Mesendoderm (in vitro differentiated cells): Measurements from ENCODE around the gene AP3D1.
"Not testable (repeated sequence)": the region's sequence is repeated elsewhere in the genome, so short reads cannot be mapped to it uniquely, and the experiment has no call there.

Source experiments
- DNase-seq: peaks from one replicate; pipeline ENCODE4 v3.0.0; 2013
- H2AK5ac ChIP-seq: 2 replicates; pipeline ENCODE4 v1.6.1; 2013; ENCODE audit warnings: low read length, inconsistent platforms
- H2BK120ac ChIP-seq: 2 replicates; pipeline ENCODE4 v1.6.1; 2013; ENCODE audit warnings: low read depth, mild to moderate bottlenecking, low read length, moderate library complexity, mixed read lengths
- H2BK15ac ChIP-seq: replicated peaks from 2 replicates; pipeline ENCODE4 v1.6.1; 2013; ENCODE audit warnings: low read depth, mild to moderate bottlenecking, moderate library complexity
- H2BK5ac ChIP-seq: 2 replicates; pipeline ENCODE4 v1.6.1; 2013; ENCODE audit warnings: low read length, inconsistent platforms
- H3K18ac ChIP-seq: 2 replicates; pipeline ENCODE4 v1.6.1; 2013; ENCODE audit warnings: mild to moderate bottlenecking, low read length, mixed read lengths
- H3K23ac ChIP-seq: one replicate; pipeline ENCODE4 v1.6.1; 2013; ENCODE audit warnings: low read length
- H3K27ac ChIP-seq: 2 replicates; pipeline ENCODE4 v1.5.1; 2013; ENCODE audit warnings: low read depth, mild to moderate bottlenecking, inconsistent platforms, low read length, moderate library complexity
- H3K27me3 ChIP-seq: 2 replicates; pipeline ENCODE4 v1.6.1; 2013; ENCODE audit warnings: low read length, control low read depth, mild to moderate bottlenecking, inconsistent platforms; ENCODE audit not compliant: insufficient read depth, poor library complexity
- H3K36me3 ChIP-seq: 2 replicates; pipeline ENCODE4 v1.6.1; 2013; ENCODE audit warnings: low read length, inconsistent platforms; ENCODE audit not compliant: control insufficient read depth, insufficient read depth
- H3K4ac ChIP-seq: one replicate; pipeline ENCODE4 v1.6.1; 2013; ENCODE audit warnings: low read depth, mild to moderate bottlenecking, low read length, moderate library complexity
- H3K4me1 ChIP-seq: 2 replicates; pipeline ENCODE4 v1.6.1; 2013; ENCODE audit warnings: low read depth, low read length, inconsistent platforms; ENCODE audit not compliant: control insufficient read depth
- H3K4me2 ChIP-seq: 2 replicates; pipeline ENCODE4 v1.6.1; 2013; ENCODE audit warnings: low read length
- H3K4me3 ChIP-seq: 2 replicates; pipeline ENCODE4 v1.5.1; 2013; ENCODE audit warnings: mild to moderate bottlenecking, low read length
- H3K56ac ChIP-seq: one replicate; pipeline ENCODE4 v1.6.1; 2013; ENCODE audit warnings: low read length
- H3K79me1 ChIP-seq: 2 replicates; pipeline ENCODE4 v1.6.1; 2013; ENCODE audit warnings: low read length, inconsistent platforms
- H3K79me2 ChIP-seq: 2 replicates; pipeline ENCODE4 v1.6.1; 2013; ENCODE audit warnings: mild to moderate bottlenecking, low read length; ENCODE audit not compliant: control insufficient read depth, insufficient read depth
- H3K9ac ChIP-seq: 2 replicates; pipeline ENCODE4 v1.6.1; 2013; ENCODE audit warnings: low read length, inconsistent platforms
- H4K5ac ChIP-seq: one replicate; pipeline ENCODE4 v1.6.1; 2013; ENCODE audit warnings: low read length
- H4K8ac ChIP-seq: one replicate; pipeline ENCODE4 v1.6.1; 2013; ENCODE audit warnings: low read depth, mild to moderate bottlenecking, control low read depth, low read length, moderate library complexity
- WGBS: extraction: QIAGEN DNeasy Blood & Tissue Kit; methylation state at CpG from one replicate; pipeline ENCODE4 v1.1.7; 2013; ENCODE audit warnings: low lambda C conversion rate, missing lambda C conversion rate; ENCODE audit not compliant: insufficient coverage; ENCODE audit errors: extremely low coverage; 5-methylcytosine and 5-hydroxymethylcytosine counted together

Gene AP3D1

GRCh38 chr19:2129892-2130770, 21.2 kb downstream of the AP3D1 start:
- Histone ChIP-seq H3K4me2 (no peak overlapping the region), H2BK15ac (no peak overlapping the region), H3K18ac (no peak overlapping the region), H3K79me1 (peaks cover 12% of the 10 kb centered on the region), H3K36me3 (peaks cover 19% of the 10 kb centered on the region), H4K5ac (no peak overlapping the region), H3K27ac (no peak overlapping the region), H2BK5ac (no peak overlapping the region), H3K4ac (no peak overlapping the region), H2AK5ac (no peak overlapping the region), H3K4me1 (no peaks in the 10 kb centered on the region), H3K23ac (no peak overlapping the region), H3K27me3 (no peaks in the 10 kb centered on the region), H3K4me3 (no peak overlapping the region), H2BK120ac (no peak overlapping the region), H3K56ac (no peak overlapping the region), H3K9ac (no peak overlapping the region), H4K8ac (no peak overlapping the region), H3K79me2 (peaks cover 4% of the 10 kb centered on the region)
- no peak for DNase-seq
- WGBS = no CpG with 5 or more reads among the region's 28 CpGs

GRCh38 chr19:2129486-2129885, 21.9 kb downstream of the AP3D1 start:
- Histone ChIP-seq H3K36me3 (peaks cover 19% of the 10 kb centered on the region), H4K8ac (no peak overlapping the region), H3K27me3 (no peaks in the 10 kb centered on the region), H2AK5ac (no peak overlapping the region), H2BK120ac (no peak overlapping the region), H3K18ac (no peak overlapping the region), H3K56ac (no peak overlapping the region), H2BK15ac (no peak overlapping the region), H3K79me1 (peaks cover 12% of the 10 kb centered on the region), H3K23ac (no peak overlapping the region), H3K27ac (no peak overlapping the region), H3K4me3 (no peak overlapping the region), H3K9ac (no peak overlapping the region), H3K4me1 (no peaks in the 10 kb centered on the region), H4K5ac (no peak overlapping the region), H3K4me2 (no peak overlapping the region), H3K4ac (no peak overlapping the region), H2BK5ac (no peak overlapping the region), H3K79me2 (peaks cover 4% of the 10 kb centered on the region)
- no peak for DNase-seq
- no CpG with 5 or more reads among the region's 11 CpGs for WGBS

- no peak overlapping the region for H3K23ac ChIP-seq
- no peak overlapping the region for H3K56ac ChIP-seq
- no peak overlapping the region for H3K18ac ChIP-seq
- H2BK5ac ChIP-seq = no peak overlapping the region
- H3K79me1 ChIP-seq = peaks cover 12% of the 10 kb centered on the region
- no peak overlapping the region for H2BK15ac ChIP-seq
- H3K4ac ChIP-seq = no peak overlapping the region
- no peak for DNase-seq
- H3K4me1 ChIP-seq = no peaks in the 10 kb centered on the region
- H3K27me3 ChIP-seq = no peaks in the 10 kb centered on the region
- H3K9ac ChIP-seq = no peak overlapping the region
- no peak overlapping the region for H2AK5ac ChIP-seq
- H3K4me3 ChIP-seq = no peak overlapping the region
- H2BK120ac ChIP-seq = no peak overlapping the region
- no peak overlapping the region for H4K5ac ChIP-seq
- no peak overlapping the region for H3K4me2 ChIP-seq
- no peak overlapping the region for H4K8ac ChIP-seq
- H3K79me2 ChIP-seq = peaks cover 4% of the 10 kb centered on the region
- H3K36me3 ChIP-seq = peaks cover 19% of the 10 kb centered on the region
- H3K27ac ChIP-seq = no peak overlapping the region
- no CpG with 5 or more reads among the region's 21 CpGs for WGBS
Measured at GRCh38 chr19:2129022-2129421, 22.3 kb downstream of the AP3D1 start.

DNA sequence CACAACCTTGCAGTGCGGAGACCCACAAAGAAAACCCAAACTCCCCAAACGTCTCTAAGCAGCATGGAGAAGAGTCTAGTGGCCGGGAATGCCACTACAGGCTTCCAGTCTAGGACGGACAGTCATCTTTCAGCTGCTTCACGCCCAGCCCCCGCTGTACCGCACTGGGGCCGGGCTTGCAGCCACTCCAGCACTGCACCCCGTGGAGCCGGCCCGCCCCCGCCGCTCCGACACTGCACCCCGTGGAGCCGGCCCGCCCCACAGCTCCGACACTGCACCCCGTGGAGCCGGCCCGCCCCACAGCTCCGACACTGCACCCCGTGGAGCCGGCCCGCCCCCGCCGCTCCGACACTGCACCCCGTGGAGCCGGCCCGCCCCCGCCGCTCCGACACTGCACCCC, 23.1 kb downstream of the AP3D1 start:
- Histone ChIP-seq H3K79me1 (peaks cover 12% of the 10 kb centered on the region), H3K36me3 (peaks cover 19% of the 10 kb centered on the region)
- H3K27ac ChIP-seq, H3K56ac ChIP-seq, H3K4ac ChIP-seq, H2BK15ac ChIP-seq, H2AK5ac ChIP-seq, H3K4me2 ChIP-seq, H3K4me3 ChIP-seq, H4K8ac ChIP-seq, H3K79me2 ChIP-seq, H3K18ac ChIP-seq, H3K9ac ChIP-seq, H3K27me3 ChIP-seq, DNase-seq, H2BK5ac ChIP-seq, H4K5ac ChIP-seq, H2BK120ac ChIP-seq, H3K23ac ChIP-seq, H3K4me1 ChIP-seq: not testable (repeated sequence)
- no CpG with 5 or more reads among the region's 34 CpGs for WGBS

GRCh38 chr19:2127758-2128157, 23.6 kb downstream of the AP3D1 start:
- Histone ChIP-seq H3K4me1 (no peaks in the 10 kb centered on the region), H3K23ac (no peak overlapping the region), H3K4me2 (no peak overlapping the region), H3K4ac (no peak overlapping the region), H3K4me3 (no peak overlapping the region), H3K79me1 (peaks cover 12% of the 10 kb centered on the region), H3K27ac (no peak overlapping the region), H3K56ac (no peak overlapping the region), H4K5ac (no peak overlapping the region), H3K18ac (no peak overlapping the region), H3K36me3 (peaks cover 20% of the 10 kb centered on the region), H3K9ac (no peak overlapping the region), H2BK15ac (no peak overlapping the region), H3K27me3 (no peaks in the 10 kb centered on the region), H2BK120ac (no peak overlapping the region), H3K79me2 (peaks cover 4% of the 10 kb centered on the region), H4K8ac (no peak overlapping the region), H2AK5ac (no peak overlapping the region), H2BK5ac (no peak overlapping the region)
- DNase-seq = peak; percentile 16
- no CpG with 5 or more reads among the region's 19 CpGs for WGBS
